Amniotic epithelial cell (primary cell): Measurements from ENCODE around the gene ZNF692.
"Not testable (repeated sequence)": the region's sequence is repeated elsewhere in the genome, so short reads cannot be mapped to it uniquely, and the experiment has no call there.

Experiments used
- DNase-seq: peaks from one replicate; pipeline ENCODE4 v3.0.0-alpha.2; 2010; ENCODE audit warnings: low read depth

ZNF692 gene

DNA sequence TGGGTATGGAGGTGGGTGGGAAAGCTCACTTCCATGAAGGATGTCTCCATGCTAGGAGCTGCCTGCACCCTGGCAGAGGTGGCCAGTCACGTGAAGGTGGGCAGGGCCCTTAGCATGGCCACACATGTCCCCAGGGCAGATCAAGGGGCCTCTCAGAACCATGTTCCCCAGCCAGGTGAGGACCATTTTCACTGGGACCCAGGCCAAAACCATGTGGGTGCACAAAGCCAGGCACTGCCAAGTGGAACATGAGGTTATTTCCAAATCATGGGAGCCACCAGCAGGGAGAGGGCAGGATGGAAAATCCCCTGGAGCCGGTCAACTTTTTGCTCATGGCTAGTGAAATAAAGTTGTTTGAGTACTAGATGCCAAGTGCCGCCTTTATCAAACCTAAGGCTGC, 9.7 kb downstream of the ZNF692 start:
- no peak for DNase-seq

DNA sequence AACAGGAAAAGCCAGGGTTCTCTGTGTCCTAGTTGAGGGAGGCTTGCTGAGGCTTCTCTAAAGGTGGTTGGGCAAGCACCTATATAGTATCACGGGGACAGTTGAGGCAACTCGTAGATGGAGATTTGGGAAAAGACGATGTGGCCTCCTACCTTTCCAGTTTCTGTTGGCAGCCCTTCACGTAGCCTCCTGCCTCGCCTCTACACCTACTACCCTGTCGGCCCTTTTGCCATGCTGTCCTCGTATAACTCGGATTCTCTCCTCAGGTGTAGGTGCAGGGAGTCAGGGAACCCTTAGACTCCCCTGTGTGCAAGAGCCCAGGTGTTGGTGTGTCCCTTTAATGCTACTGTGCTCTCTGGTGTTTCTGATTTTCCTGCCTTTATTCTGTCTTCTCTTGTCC, 10.3 kb downstream of the ZNF692 start:
- no peak for DNase-seq

DNA sequence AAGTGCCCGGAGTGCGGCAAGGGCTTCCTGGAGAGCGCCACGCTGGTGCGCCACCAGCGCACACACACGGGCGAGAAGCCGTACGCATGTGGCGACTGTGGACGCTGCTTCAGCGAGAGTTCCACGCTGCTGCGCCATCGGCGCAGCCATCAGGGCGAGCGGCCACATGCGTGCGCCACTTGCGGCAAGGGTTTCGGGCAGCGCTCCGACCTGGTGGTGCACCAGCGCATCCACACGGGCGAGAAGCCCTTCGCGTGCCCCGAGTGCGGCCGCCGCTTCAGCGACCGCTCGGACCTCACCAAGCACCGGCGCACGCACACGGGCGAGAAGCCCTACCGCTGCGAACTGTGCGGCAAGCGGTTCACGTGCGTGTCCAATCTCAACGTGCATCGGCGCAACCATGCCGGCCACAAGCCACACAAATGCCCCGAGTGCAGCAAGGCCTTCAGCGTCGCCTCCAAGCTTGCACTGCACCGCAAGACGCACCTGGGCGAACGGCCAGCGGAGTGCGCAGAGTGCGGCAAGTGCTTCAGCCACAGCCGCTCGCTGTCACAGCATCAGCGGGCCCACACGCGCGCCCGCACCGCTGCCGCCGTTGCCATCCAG, 10.8 kb downstream of the ZNF692 start:
- no peak for DNase-seq

DNA sequence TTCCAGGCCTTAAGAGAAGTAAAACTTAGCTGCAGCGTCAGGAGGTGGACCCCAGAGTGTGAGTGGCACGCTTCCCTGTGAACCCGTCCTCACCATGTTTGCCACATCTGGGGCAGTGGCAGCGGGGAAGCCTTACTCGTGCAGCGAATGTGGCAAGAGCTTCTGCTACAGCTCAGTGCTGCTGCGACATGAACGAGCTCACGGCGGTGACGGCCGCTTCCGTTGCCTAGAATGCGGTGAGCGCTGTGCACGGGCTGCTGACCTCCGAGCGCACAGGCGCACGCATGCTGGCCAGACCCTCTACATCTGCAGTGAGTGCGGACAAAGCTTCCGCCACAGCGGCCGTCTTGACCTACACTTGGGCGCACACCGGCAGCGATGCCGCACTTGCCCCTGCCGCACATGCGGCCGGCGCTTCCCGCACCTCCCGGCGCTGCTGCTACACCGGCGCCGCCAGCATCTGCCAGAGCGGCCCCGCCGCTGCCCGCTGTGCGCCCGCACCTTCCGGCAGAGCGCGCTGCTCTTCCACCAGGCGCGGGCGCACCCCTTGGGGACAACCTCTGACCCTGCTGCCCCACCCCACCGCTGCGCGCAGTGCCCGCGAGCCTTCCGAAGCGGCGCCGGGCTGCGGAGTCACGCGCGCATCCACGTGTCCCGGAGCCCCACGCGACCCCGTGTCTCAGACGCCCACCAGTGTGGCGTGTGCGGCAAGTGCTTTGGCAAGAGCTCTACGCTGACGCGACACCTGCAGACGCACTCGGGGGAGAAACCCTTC, 11.5 kb downstream of the ZNF692 start:
- no peak for DNase-seq

DNA sequence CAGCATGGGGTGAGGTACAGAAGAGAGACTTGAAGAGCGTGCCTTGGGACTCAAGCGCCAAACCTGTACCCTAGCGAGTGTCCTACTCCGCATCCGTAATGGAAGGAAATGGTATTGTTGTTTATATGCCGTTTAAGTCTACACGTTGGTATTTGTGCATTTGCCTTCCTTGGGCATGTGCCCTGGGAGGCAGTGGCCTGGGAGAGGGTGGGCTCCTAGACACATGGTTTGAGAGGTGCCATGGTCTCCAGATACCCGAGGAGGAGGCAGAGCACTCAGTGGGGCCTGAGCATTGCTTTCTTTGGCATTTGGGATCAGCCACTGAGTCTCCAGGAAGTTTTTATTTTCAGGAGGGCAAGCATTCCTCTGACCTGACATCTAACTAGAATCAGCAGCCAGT, 14.4 kb downstream of the ZNF692 start:
- DNase-seq = no peak

DNA sequence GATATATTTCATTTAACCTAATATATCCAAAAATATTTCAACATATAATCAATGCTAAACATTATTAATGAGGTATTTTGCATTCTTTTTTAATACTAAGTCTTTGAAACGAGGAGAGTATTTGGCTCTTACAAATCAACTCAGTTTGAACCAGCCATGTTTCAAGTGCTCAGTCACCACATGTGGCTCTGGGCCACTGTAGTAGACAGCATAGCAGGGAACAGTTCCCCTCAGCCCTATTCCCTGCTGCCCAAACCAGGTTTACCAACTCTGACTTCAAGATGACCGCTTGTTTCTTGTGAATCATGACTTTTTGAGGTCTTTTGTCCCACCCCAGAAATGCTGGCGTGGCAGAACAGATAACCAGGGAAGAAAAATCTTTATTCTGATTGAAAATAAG, 15.2 kb downstream of the ZNF692 start:
- DNase-seq = no peak

DNA sequence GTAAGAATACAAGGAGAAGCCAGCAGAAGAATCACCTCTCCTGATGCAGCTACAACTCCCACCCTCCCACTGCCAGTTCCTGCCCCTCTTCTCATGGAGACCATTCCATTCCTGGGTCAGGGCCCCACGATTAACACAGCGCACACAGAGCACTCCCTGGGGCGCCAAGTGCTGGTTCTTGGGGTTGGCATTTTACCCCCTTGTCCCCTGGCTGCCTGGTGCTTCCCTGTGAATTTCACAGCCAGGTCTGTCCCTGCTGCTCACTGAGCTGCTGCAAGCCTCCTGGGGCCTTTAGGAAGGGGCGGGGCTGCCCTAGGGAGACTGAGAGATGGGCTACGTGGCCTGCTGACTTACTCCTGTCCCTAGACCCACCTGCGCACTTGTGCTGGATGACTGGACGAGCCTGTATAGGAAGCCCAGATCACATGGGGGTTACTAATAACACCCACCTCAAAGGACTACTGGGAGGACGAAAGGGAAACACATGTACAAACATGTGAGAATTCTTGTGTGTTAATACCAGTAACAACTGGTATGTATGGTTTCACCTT, 16.0 kb downstream of the ZNF692 start:
- DNase-seq = no peak

DNA sequence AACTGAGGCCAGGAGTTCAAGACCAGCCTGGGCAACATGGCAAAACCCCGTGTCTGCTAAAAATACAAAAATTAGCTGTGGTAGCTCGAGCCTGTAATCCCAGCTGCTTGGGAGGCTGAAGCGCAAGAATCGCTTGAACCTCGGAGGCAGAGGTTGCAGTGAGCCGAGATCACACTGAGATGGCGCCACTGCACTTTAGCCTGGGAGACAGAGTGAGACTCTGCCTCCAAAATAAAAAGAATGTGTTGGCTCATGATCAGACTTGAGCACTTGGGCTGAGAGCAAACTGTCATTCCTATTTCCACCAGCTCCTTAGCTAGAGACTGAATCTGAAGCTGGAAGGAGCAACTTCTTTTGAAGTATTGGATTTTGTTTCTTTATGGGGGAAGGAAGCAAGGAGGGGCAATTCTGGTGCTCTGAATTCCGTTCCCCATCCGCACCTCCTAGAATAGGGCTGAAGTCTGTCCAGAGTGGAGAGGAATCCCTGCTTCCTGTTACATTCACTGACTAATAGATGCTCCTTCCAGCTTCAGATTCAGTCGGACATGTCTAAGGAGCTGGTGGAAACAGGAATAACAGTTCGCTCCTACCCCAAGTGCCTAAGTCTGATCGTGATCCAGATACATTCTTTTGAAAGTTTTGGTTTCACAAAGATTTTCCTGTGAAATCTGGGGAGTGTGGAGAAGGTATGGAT, 17.0 kb downstream of the ZNF692 start:
- peak; percentile 54 for DNase-seq

DNA sequence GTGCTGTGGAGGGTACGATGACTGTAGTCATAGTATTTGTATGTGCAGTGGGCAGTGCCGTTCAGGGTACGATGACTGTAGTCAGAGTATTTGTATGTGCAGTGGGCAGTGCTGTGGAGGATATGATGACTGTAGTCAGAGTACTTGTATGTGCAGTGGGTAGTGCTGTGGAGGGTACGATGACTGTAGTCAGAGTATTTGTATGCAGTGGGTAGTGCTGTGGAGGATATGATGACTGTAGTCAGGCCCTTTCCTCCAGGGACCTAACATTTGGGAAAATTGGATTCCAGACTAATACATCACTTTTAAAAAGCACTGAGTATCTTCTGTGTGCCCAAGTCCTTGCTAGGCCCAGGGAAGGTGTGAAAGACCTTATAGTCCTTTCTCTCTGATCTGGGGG, 17.9 kb downstream of the ZNF692 start:
- no peak for DNase-seq

DNA sequence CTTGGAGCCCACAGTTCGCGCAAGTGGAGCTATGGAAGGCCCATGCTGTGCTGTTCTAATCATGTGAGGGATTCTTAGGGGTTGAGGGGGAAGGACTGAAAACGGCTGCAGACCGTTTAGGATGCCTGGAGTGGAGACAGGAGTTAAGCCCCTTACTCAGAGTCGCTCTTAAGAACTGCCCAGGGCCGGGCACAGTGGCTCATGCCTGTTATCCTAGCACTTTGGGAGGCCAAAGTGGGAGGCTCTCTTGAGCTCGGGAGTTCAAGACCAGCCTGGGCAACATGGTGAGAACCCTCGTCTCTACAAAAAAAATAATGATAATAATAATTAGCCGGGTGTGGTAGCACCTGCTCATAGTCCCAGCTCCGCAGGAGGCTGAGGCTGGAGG, 19.7 kb downstream of the ZNF692 start:
- DNase-seq = no peak

DNA sequence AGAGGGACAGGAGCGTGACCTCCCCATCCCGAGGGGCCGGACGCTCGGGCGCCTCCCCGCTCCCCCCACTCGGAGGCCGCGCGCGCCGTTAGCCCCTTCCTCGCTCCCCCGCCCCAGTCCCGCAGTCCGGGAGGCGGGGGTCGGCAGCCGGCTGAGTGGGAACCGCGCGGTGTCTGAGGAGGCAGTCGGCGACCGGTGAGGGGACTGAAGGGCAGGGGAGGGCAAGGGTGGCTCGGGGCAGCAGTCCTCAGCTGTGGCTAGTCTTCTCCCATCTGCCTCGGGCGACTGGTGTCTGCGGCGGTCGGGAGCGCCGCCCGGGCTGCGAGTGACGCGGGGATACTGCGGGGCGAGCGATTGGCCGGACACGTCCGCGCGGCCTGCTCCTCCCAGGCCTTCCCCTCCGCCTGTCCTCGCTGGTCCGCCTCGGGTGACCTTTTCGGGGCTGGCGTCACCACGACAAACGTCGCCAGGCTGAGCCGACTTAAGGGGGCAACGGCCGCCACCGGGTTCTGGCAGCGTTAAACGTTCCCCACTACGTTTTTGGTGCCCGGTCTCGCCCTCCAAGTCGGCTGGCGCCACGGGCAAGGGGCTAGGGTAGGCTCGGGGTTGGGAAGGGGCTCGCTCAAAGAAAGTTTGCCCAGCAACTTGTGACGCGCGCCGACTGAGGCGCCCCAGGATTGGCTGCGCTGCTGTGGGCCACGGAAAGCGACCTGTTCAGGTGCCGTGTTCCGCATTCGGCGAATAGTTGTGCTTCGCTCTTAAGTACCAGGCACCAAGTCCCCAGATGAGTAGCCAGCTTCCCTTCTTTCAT, 20.3 kb downstream of the ZNF692 start:
- peak; percentile 73 for DNase-seq

DNA sequence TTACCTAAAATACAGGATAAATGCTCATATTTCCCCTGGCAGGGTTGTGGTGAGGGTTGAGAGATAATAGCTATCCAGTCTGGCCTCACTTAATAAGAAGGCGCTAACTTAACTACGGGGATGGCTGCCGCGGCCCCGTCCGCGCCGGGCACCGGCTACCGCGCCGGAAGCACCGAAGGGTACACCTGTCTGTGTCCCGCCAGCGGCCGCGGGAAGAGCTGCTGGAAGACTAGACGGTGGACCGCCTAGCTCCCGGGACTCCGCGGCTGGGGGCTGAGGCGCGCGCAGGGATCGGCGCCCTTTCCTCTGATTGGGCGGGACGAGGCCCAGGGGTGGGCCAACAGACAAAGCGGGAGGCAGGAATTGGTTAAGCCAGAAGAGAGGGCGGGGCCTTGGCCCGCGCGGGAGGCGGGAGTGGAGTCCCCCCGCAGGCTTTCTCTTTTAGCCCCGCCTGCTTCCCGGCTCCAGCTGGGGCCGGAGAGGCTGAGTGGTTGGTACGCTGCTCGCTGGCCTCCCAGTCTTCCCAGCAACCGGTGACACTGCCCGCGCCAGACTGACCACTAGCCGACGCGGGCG, 21.0 kb downstream of the ZNF692 start, which contains the start of gene ZNF672:
ZNF672 (plus strand) TSS at position 444 of the 576 bp plus-strand sequence. CDS start 9,051 bp downstream, outside the sequence.
- peak; percentile 96 for DNase-seq

DNA sequence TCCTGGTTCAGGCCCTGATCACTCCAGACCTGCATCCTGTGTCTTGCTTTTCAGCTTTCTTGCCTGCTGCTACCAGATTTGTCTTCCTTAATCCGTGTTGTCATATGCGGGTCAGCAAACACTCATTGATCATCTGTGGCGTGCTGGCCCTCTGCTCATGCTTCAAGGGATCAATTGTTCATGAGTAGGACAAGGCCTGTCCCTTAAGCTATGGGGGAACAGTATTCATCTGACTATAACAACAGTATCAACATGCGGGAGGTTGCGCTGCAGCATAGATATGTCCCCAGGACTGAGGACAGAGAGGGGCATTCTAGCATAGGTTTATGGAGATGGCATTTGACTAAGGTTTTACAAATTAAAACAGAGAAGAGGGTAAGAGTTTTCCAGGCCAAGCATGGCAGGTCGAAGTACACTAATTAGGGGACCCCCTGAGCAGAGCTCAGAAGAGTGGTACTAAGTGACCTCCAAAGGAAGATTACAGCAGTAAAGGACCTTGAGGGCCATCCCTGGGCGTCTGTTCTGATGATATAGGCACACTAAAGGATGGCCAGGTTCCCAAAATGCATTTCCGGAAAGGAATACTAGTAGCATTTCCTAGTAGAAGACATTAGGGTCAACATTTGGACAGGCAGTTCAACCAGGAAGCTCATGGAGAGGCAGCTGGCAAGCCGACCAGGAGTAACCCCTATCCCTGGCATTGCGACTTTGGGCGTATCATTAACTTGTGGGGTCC, 21.7 kb downstream of the ZNF692 start:
- no peak for DNase-seq

DNA sequence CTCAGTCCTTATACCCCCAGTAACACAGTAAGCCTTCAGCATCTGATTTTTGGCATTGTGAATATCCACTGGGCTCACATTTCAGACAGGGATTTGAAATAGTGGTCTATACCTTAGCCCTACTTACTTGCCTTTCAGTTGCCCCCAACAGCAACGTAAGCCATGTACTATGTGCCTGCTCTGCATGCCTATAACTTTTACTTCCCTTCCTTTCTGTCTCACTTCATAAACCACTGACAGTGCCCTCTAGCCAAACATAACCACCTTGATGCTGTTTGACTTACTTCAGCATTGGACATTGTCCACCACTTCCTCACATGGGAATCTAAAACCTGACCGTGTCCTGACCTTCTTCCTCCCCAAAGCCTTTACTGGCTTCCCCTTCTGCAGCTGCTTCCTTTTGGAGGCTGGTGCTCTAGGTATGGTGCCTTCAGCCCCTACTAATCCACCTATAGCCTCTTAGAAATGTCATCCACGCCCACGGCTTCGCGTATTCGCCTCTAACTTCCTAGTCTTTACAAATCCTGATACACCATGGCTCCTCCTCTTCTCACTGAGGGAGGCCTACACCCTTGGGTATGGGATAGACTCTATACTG, 24.4 kb downstream of the ZNF692 start:
- DNase-seq = no peak

DNA sequence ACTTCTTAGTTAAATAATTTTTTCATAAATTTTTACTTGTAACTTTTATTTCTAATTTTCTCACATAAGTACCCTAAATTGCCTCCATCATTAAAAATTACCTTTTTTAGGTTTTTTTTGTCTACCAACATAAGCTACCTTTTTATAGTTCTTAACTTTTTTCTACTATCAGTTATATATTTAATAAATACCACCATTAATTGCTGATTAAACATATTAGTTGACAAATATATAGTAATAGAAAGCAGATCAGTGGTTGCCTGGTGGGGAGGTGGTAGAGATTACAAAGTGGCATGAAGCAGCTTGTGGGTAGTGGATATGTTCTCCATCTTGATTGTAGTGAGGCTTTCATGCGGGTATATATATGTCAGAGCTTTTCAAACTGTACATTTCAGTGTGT, 27.0 kb downstream of the ZNF692 start:
- DNase-seq = no peak

DNA sequence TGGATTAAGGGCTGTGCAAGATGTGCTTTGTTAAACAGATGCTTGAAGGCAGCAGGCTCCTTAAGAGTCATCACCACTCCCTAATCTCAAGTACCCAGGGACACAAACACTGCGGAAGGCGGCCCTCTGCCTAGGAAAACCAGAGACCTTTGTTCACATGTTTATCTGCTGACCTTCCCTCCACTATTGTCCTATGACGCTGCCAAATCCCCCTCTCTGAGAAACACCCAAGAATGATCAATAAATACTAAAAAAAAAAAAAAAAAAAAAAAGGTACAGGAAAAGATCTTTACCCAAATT, 28.2 kb downstream of the ZNF692 start:
- not testable (repeated sequence) for DNase-seq

DNA sequence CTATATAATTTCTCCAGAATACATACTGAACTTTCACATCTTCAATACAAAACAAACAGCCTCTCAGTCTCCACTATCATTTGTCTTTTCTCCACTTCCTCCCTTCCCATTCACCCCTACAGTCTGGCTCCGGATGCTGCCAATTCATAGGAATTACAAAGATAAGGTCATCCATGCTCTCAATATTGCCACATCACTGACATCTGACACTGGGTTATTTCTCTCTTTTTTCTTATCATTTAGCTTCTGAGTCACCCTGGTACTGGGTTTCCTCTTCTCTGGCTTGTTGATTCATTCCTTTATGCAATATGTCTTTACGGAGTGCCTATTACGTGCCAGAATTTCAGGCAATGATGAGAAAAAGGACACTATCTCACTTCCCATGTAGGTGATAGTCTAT, 30.0 kb downstream of the ZNF692 start:
- peak; percentile 98 for DNase-seq

DNA sequence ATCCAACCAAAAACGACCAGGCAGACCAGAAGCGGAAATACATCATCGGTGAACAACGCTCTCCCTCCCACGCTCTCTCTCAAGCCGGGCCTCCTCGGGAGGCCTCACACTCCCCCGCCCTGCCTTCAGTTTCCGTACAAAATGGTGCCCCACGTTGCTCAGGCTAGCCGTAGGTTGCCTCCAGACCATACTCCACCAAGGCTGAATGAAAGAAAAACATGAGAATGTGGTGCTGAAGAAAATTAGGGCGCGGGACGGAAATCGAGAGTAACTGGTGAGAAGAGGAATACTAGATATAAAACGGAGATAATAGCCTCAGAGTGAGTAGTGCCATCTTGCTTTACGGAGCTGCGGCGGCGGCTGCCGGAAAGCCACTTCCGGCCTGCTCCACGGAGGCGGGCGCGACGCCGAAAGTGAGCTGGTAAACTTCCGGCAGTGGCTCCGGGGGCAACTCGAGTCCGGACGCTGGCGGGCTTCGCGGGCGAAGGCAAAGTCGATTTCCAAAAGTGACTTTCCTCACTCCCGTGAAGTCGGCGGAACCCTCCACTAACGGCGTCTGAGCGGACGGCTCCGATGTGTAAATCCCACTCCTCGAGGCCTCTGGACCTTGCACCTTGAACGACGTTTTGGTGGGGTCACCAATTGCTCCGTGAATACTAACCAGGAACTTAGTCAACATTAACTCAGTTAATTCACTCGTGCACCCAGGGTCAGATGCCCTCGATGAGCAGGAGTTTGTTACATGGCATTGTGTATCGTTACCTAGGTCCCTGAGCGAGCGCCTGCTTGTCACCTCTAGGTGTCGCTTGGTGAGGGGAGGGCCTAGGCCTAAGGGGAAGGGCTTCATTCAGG, 32.8 kb downstream of the ZNF692 start, which contains the start of gene SH3BP5L:
SH3BP5L (minus strand) TSS at position 7 of the 852 bp plus-strand sequence. CDS start 980 bp downstream, outside the sequence.
- peak; percentile 96 for DNase-seq

DNA sequence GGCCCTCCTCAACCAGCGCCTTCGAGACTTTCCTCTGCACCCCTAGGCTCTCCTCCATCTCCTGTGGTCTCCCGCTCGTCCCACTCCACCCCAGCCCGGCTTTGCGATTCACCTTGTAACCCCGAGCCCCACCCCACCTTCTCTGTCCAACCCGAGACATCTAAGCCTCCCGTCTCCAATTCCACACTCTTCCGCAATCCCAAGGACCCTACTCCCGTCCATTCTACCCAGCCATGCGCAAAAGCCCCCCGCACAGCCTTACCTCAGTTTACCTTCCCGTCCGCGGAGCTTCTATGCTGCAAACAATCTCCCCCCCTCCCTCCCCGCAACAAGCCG, 33.3 kb downstream of the ZNF692 start:
- DNase-seq = no peak

DNA sequence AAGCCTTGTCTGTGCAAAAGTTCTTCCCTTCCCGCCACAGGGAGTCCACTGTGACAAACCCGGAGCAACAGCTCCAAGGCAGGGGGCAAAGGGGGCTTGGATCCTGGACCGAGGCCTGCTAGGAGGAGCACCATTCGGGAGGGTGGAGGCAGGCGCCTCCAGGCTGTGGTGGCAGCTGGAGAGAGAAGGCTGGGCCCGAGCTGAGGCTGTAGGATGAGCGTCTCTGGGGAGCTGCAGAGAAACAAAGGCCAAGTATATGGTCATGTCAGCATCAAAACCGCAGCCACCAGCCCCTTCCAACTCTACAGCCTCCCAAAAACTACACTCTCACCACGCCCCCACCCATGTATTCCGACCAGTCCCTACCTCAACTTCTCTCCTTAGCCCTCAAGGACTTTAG, 33.7 kb downstream of the ZNF692 start:
- DNase-seq = no peak
